ENCODE data around the gene GAPDH.
A peak's percentile ranks its signal among the peaks of the same experiment; 100 is the strongest.
"Not testable (repeated sequence)": the region's sequence is repeated elsewhere in the genome, so short reads cannot be mapped to it uniquely, and the experiment has no call there.

The GAPDH gene

GRCh38 chr12:6569312-6569711 is 35.0 kb downstream of the GAPDH start:
- DNase-seq, result no peak

GRCh38 chr12:6569786-6570185 is 35.5 kb downstream of the GAPDH start:
- DNase-seq, result no peak

- peak; percentile 54 for DNase-seq
These were observed 36.1 kb downstream of the GAPDH start for GRCh38 chr12:6570264-6570887.

DNA sequence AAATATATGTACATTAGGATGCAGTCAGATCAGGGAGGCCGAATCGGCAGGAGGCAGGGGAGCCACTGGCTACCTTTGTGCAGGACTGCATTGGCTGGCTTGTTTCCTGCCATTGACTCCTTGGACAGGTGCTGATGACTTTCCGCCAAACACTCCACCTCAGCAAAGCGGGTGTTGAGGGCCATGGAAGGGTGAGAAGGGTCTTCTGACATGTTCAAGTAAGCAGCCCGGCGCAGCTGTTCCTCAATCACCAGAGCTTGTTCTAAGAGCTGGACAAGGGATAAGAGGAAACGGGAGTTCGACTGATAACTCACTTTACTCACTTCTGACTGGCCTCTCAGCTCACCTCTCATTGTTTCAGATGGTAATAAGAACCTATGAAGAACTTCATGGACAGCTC is 38.7 kb downstream of the GAPDH start:
- no peak for DNase-seq

DNA sequence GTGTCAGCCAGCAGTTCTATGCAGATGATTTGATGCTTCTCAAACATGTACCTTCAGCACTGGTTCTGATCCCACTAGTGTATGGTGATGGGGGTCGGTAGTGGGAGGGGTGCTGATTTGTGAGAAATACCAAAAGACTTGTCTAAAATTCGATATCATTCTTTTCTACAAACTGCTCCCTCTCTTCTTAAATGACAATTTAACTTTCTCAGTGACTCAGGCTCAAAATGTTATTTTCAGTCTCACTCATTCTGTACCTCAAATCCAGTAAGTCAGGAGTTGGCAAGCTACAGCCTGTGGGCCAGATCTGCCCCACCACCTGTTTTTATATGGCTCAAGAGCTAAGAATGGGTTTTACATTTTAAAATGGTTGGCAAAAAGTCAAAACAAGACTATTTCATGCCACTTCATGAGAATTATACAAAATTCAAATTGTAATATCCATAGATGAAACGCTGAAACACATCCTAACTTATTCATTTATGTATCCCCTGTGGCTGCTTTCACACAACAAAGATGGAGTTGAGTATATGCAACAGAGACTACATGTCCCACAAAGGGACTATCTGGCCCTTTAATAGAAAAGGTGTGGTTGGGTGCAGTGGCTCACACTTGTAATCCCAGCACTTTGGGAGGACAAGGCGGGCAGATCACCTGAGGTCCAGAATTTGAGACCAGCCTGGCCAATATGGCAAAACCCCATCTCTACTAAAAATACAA is 40.4 kb downstream of the GAPDH start:
- DNase-seq, result no peak

GRCh38 chr12:6575648-6576047 is 41.3 kb downstream of the GAPDH start:
- DNase-seq, result no peak

DNA sequence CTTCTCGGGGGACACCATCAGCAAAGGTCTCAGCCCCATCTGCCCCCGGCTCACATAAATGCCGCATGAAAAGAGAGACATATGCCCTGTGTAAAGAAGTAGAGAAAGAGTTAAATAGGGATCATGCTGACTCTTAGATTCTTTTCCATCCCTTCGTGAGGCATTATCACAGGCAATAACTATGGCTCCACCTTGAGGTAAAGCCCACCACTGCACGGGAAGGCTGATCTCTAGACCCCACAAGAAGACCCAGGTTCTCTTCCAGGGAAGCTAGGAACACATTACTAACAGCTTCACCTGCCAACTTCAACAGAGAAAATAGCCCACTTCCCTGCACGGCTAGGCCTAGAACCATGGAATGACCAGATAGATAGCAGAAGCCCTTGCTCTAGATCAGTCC is 47.9 kb downstream of the GAPDH start:
- no peak for DNase-seq

GRCh38 chr12:6582959-6583358 is 48.6 kb downstream of the GAPDH start:
- no peak for DNase-seq

GRCh38 chr12:6584293-6584692 is 50.0 kb downstream of the GAPDH start:
- DNase-seq, result no peak

- not testable (repeated sequence) for DNase-seq
These were observed 52.3 kb downstream of the GAPDH start for GRCh38 chr12:6586569-6586968.
